HEK293 (cell line): ENCODE data around the gene ANKRD61.
"Not testable (repeated sequence)": the region's sequence is repeated elsewhere in the genome, so short reads cannot be mapped to it uniquely, and the experiment has no call there.

Experiments
- CTCF ChIP-seq: fragments of 450-650 bp; formaldehyde crosslinking; IDR thresholded peaks from 2 replicates; pipeline ENCODE4 v1.5.1; 2016; ENCODE audit warnings: missing biosample characterization, missing genetic modification characterization
- KLF7 ChIP-seq: fragments of 450-650 bp; formaldehyde crosslinking; IDR thresholded peaks from 2 replicates; pipeline ENCODE4 v1.5.1; 2016; ENCODE audit warnings: missing biosample characterization, missing genetic modification characterization, borderline replicate concordance
- PRDM1 ChIP-seq: fragments of 450-650 bp; formaldehyde crosslinking; IDR thresholded peaks from 2 replicates; pipeline ENCODE4; 2016; ENCODE audit warnings: missing biosample characterization, missing genetic modification characterization
- SETDB1 ChIP-seq: IDR thresholded peaks from one replicate; pipeline ENCODE4 v1.6.1; 2017; ENCODE audit warnings: mild to moderate bottlenecking, low read length, moderate library complexity, mixed read lengths; ENCODE audit not compliant: insufficient read length
- TCF7L2 ChIP-seq: IDR thresholded peaks from 2 replicates; pipeline ENCODE4 v1.6.1; 2011; ENCODE audit warnings: low read depth, mild to moderate bottlenecking, inconsistent platforms, low read length, moderate library complexity, borderline replicate concordance

GRCh38 chr7:6083047-6083446, 51.9 kb downstream of the ANKRD61 start:
- TF ChIP-seq SETDB1; PRDM1 (tag by site-specific recombination); KLF7; CTCF (tag by site-specific recombination); TCF7L2: not testable (repeated sequence)
